Skeletal muscle satellite cell (primary cell): Measurements from ENCODE around the gene LZTS2.
"Not testable (repeated sequence)": the region's sequence is repeated elsewhere in the genome, so short reads cannot be mapped to it uniquely, and the experiment has no call there.

Experiments
- H3K27me3 ChIP-seq: 2 replicates; pipeline ENCODE4 v1.7.0; 2013; ENCODE audit warnings: low read length; ENCODE audit not compliant: control insufficient read depth, insufficient read depth
- H3K36me3 ChIP-seq: 2 replicates; pipeline ENCODE4 v1.7.0; 2013; ENCODE audit warnings: mild to moderate bottlenecking, control low read depth, low read length; ENCODE audit not compliant: insufficient read depth
- H3K4me1 ChIP-seq: 2 replicates; pipeline ENCODE4 v1.7.0; 2013; ENCODE audit warnings: low read length; ENCODE audit not compliant: control insufficient read depth, insufficient read depth
- H3K4me2 ChIP-seq: 2 replicates; pipeline ENCODE4 v1.7.0; 2013; ENCODE audit warnings: mild to moderate bottlenecking, low read length
- H3K4me3 ChIP-seq: 2 replicates; pipeline ENCODE4 v1.7.0; 2013; ENCODE audit warnings: low read length
- H3K9ac ChIP-seq: 2 replicates; pipeline ENCODE4 v1.7.0; 2013; ENCODE audit warnings: mild to moderate bottlenecking, low read depth, low read length, moderate library complexity
- H3K9me3 ChIP-seq: replicated peaks from 2 replicates; pipeline ENCODE4 v1.7.0; 2013; ENCODE audit warnings: mild to moderate bottlenecking, control low read depth, low read length

The LZTS2 gene

GRCh38 chr10:101031796-101032636 lies 32.4 kb downstream of the LZTS2 start:
- Histone ChIP-seq H3K27me3 (peaks cover 4% of the 10 kb centered on the region), H3K4me1 (peaks cover 13% of the 10 kb centered on the region), H3K4me3 (peak overlapping the region; percentile 86), H3K36me3 (peaks cover 27% of the 10 kb centered on the region), H3K9ac (peak overlapping the region; percentile 93), H3K9me3 (no peaks in the 10 kb centered on the region), H3K4me2 (peak overlapping the region; percentile 93)

DNA sequence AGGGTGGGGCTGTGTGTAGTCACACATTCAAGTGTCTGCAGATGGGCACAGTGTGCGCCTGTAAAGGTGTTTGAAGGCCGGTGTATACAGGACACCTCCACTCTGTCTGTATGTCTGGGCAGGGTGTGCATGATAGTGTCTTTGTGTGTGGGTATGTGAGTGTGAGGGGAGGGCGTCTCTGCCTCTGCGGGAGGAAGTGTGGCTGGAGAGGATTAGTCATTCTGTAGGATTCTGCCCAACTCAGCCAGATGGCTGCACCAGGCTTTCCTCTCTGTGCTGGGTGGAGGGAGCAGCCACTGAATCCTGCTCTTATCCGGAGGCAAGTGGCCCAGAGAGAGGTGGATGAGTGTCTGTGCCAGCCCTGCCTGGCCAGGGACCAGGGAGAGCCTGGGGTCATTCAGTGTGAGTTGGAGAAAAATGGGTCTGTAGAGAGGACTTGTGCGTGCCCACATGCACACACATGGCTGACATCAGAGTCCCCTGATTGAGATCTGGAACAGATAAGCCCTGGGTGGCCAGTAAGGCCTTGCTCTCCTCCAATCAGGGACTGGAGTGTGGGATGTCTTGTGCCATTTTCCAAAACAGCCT lies 33.1 kb downstream of the LZTS2 start:
- Histone ChIP-seq H3K27me3 (no peaks in the 10 kb centered on the region), H3K4me3 (peak overlapping the region; percentile 86), H3K36me3 (peaks cover 34% of the 10 kb centered on the region), H3K4me1 (peaks cover 13% of the 10 kb centered on the region), H3K4me2 (peak overlapping the region; percentile 93), H3K9ac (peak overlapping the region; percentile 93), H3K9me3 (no peaks in the 10 kb centered on the region)

DNA sequence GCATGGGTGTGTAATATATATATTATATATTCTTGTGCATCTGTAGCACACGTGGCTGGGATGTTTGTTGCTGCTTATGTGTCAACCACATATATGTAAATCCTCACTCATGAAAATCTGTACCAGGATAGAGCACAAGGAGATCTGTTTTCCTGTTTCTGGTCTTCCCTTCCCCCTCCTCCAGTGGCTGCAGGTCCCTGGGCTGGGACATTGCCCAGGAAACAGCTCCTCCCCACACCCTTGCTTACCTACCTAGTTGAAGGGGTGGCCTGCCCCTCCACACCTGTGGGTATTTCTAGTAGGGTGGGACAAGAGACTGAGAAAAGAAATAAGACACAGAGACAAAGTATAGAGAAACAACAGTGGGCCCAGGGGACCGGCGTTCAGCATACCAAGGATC lies 33.7 kb downstream of the LZTS2 start:
- Histone ChIP-seq H3K36me3 (peaks cover 40% of the 10 kb centered on the region), H3K27me3 (no peaks in the 10 kb centered on the region), H3K4me2 (peak overlapping the region; percentile 93), H3K9me3 (no peaks in the 10 kb centered on the region), H3K9ac (peak overlapping the region; percentile 93), H3K4me1 (peaks cover 13% of the 10 kb centered on the region), H3K4me3 (peak overlapping the region; percentile 86)

DNA sequence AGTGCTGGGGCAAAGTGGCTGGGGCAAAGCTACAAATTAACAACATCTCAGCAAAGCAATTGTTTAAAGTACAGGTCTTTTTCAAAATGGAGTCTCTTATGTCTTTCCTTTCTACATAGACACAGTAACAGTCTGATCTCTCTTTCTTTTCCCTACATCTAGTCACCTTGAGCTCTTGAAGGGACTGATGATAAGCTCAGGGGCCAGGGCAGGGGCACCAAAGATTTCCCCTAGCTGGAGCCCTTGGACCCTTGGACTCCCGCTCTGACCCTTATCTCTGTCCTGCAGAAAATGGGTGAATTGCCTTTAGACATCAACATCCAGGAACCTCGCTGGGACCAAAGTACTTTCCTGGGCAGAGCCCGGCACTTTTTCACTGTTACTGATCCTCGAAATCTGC lies 34.8 kb downstream of the LZTS2 start:
- H3K9me3 ChIP-seq, H3K9ac ChIP-seq, H3K4me1 ChIP-seq, H3K27me3 ChIP-seq, H3K4me3 ChIP-seq, H3K4me2 ChIP-seq: not testable (repeated sequence)
- H3K36me3 ChIP-seq: peaks cover 49% of the 10 kb centered on the region

GRCh38 chr10:101035314-101035713 lies 35.7 kb downstream of the LZTS2 start:
- Histone ChIP-seq H3K4me1 (peaks cover 7% of the 10 kb centered on the region), H3K9ac (no peak overlapping the region), H3K27me3 (no peaks in the 10 kb centered on the region), H3K4me2 (no peak overlapping the region), H3K9me3 (no peaks in the 10 kb centered on the region), H3K4me3 (no peak overlapping the region), H3K36me3 (peaks cover 53% of the 10 kb centered on the region)

- peaks cover 4% of the 10 kb centered on the region for H3K4me1 ChIP-seq
- H3K36me3 ChIP-seq: peaks cover 59% of the 10 kb centered on the region
- H3K4me3 ChIP-seq: no peak overlapping the region
- H3K4me2 ChIP-seq: no peak overlapping the region
- H3K9ac ChIP-seq: no peak overlapping the region
- no peaks in the 10 kb centered on the region for H3K27me3 ChIP-seq
- H3K9me3 ChIP-seq: no peaks in the 10 kb centered on the region
Observed at GRCh38 chr10:101035916-101036702, 36.5 kb downstream of the LZTS2 start.

GRCh38 chr10:101036726-101037125 lies 37.1 kb downstream of the LZTS2 start:
- peaks cover 59% of the 10 kb centered on the region for H3K36me3 ChIP-seq
- H3K4me1 ChIP-seq: peaks cover 4% of the 10 kb centered on the region
- H3K4me3 ChIP-seq: no peak overlapping the region
- no peak overlapping the region for H3K4me2 ChIP-seq
- no peaks in the 10 kb centered on the region for H3K9me3 ChIP-seq
- H3K27me3 ChIP-seq: no peaks in the 10 kb centered on the region
- no peak overlapping the region for H3K9ac ChIP-seq

GRCh38 chr10:101038484-101038883 lies 38.9 kb downstream of the LZTS2 start:
- no peaks in the 10 kb centered on the region for H3K9me3 ChIP-seq
- no peaks in the 10 kb centered on the region for H3K27me3 ChIP-seq
- H3K4me3 ChIP-seq: no peak overlapping the region
- peaks cover 11% of the 10 kb centered on the region for H3K4me1 ChIP-seq
- H3K36me3 ChIP-seq: peaks cover 59% of the 10 kb centered on the region
- H3K9ac ChIP-seq: no peak overlapping the region
- H3K4me2 ChIP-seq: no peak overlapping the region

GRCh38 chr10:101040061-101040460 lies 40.5 kb downstream of the LZTS2 start:
- Histone ChIP-seq H3K36me3 (peaks cover 51% of the 10 kb centered on the region), H3K4me1 (peaks cover 14% of the 10 kb centered on the region)

GRCh38 chr10:101040851-101041250 lies 41.2 kb downstream of the LZTS2 start:
- Histone ChIP-seq H3K4me1 (peaks cover 14% of the 10 kb centered on the region), H3K9me3 (no peaks in the 10 kb centered on the region), H3K36me3 (peaks cover 43% of the 10 kb centered on the region), H3K27me3 (no peaks in the 10 kb centered on the region), H3K4me2 (no peak overlapping the region), H3K9ac (no peak overlapping the region), H3K4me3 (no peak overlapping the region)

More at GRCh38 chr10:101040061-101040460, 40.5 kb downstream of the LZTS2 start:
- Histone ChIP-seq H3K9ac (no peak overlapping the region), H3K27me3 (no peaks in the 10 kb centered on the region), H3K9me3 (no peaks in the 10 kb centered on the region), H3K4me3 (no peak overlapping the region), H3K4me2 (no peak overlapping the region)

- no peaks in the 10 kb centered on the region for H3K27me3 ChIP-seq
- no peaks in the 10 kb centered on the region for H3K9me3 ChIP-seq
- no peak overlapping the region for H3K9ac ChIP-seq
- H3K4me3 ChIP-seq: no peak overlapping the region
- H3K4me2 ChIP-seq: no peak overlapping the region
- H3K36me3 ChIP-seq: peaks cover 38% of the 10 kb centered on the region
- peaks cover 14% of the 10 kb centered on the region for H3K4me1 ChIP-seq
Observed at GRCh38 chr10:101041252-101041761, 41.7 kb downstream of the LZTS2 start.
